Forelimb muscle (tissue), 1 donor: Measurements from ENCODE around the gene DCPS. TPM values are rescaled to one million over a fixed set of nuclear protein-coding genes. Genes with fewer than 3 reads are reported as not detected.
A peak's percentile ranks its signal among the peaks of the same experiment; 100 is the strongest.
"Not testable (repeated sequence)": the region's sequence is repeated elsewhere in the genome, so short reads cannot be mapped to it uniquely, and the experiment has no call there.

ENCODE experiments used
- DNase-seq: peaks from one replicate; pipeline ENCODE4 v3.0.0-alpha.2; 2013; ENCODE audit warnings: low read depth
- polyA plus RNA-seq: library from polyadenylated mRNA; unstranded; fragments of 120-200 nt; gene quantifications from one replicate; pipeline ENCODE4 v1.2.1, GENCODE V29; 2013; ENCODE audit not compliant: insufficient read length

DCPS gene
- polyA plus RNA-seq, 1 donor = 19.1 TPM

GRCh38 chr11:126345283-126345682 is 41.4 kb downstream of the DCPS start:
- DNase-seq = no peak

GRCh38 chr11:126345759-126346585 is 42.1 kb downstream of the DCPS start:
- no peak for DNase-seq

- no peak for DNase-seq
These were observed 42.7 kb downstream of the DCPS start for GRCh38 chr11:126346586-126346940.

GRCh38 chr11:126346946-126347345 is 43.1 kb downstream of the DCPS start:
- not testable (repeated sequence) for DNase-seq

GRCh38 chr11:126347751-126348668 is 44.1 kb downstream of the DCPS start:
- DNase-seq = no peak

GRCh38 chr11:126348806-126349582 is 45.1 kb downstream of the DCPS start:
- no peak for DNase-seq

GRCh38 chr11:126350836-126351235 is 47.0 kb downstream of the DCPS start:
- DNase-seq = no peak

- DNase-seq = no peak
These were observed 48.3 kb downstream of the DCPS start for GRCh38 chr11:126352163-126352562.

GRCh38 chr11:126352934-126353801 is 49.3 kb downstream of the DCPS start:
- no peak for DNase-seq

GRCh38 chr11:126354631-126355323 is 50.9 kb downstream of the DCPS start:
- DNase-seq = no peak

GRCh38 chr11:126355324-126355925 is 51.6 kb downstream of the DCPS start, which contains the start of gene ST3GAL4:
Gene ST3GAL4, plus strand, starts transcription at chr11:126355686. Its CDS starts 50,470 bp downstream, at chr11:126406156.
- DNase-seq = peak; percentile 36

- no peak for DNase-seq
These were observed 52.4 kb downstream of the DCPS start for GRCh38 chr11:126355926-126356897.

GRCh38 chr11:126357055-126357962 is 53.4 kb downstream of the DCPS start:
- no peak for DNase-seq

- no peak for DNase-seq
These were observed 54.3 kb downstream of the DCPS start for GRCh38 chr11:126357969-126358762.

- no peak for DNase-seq
These were observed 54.9 kb downstream of the DCPS start for GRCh38 chr11:126358763-126359160.

- no peak for DNase-seq
These were observed 55.7 kb downstream of the DCPS start for GRCh38 chr11:126359431-126360048.
